Choroid plexus epithelial cell (primary cell): ENCODE measurements around the gene RENBP.

Source experiments
- DNase-seq: peaks from one replicate; pipeline ENCODE4 v3.0.0-alpha.2; 2010; ENCODE audit warnings: low read depth
- H3K4me3 ChIP-seq: 2 replicates; pipeline ENCODE4 v1.5.1; 2011; ENCODE audit warnings: low read depth, mild to moderate bottlenecking, control low read depth, low read length, moderate library complexity
- CTCF ChIP-seq: conservative IDR thresholded peaks from 2 replicates; pipeline ENCODE4 v1.5.1; 2011; ENCODE audit warnings: low read depth, mild to moderate bottlenecking, control low read depth, inconsistent platforms, low read length, moderate library complexity

RENBP gene

DNA sequence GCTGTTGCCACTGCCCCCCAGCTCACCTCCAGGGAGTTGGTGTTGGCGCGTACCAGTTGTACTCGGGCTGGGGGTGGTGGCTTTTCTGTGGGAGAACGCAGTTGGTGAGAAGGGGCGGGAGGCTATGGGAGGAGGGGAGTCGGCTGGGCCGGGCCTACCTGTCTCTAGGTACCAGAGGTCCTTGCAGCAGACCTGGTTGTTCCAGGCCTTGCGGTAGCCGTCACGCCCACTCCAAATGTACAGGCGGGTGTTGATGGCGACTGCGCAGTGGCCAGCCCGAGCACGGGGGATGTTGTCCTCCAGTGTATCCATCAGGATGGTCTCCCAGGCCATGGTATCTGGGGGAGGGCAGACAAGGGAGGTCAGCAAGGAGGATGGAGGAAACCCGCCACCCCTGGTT lies 15.6 kb upstream of the RENBP start:
- TF ChIP-seq CTCF: no peak
- H3K4me3 ChIP-seq: no peak overlapping the region
- DNase-seq: no peak

- no peak for TF ChIP-seq CTCF
- no peak overlapping the region for H3K4me3 ChIP-seq
- no peak for DNase-seq
Measured at GRCh38 chrX:153959649-153960048, 15.2 kb upstream of the RENBP start.

- DNase-seq: no peak
- TF ChIP-seq CTCF: no peak
- H3K4me3 ChIP-seq: no peak overlapping the region
Measured at GRCh38 chrX:153958605-153959004, 14.2 kb upstream of the RENBP start.

GRCh38 chrX:153957224-153957623 lies 12.8 kb upstream of the RENBP start:
- TF ChIP-seq CTCF: no peak
- DNase-seq: no peak
- no peak overlapping the region for H3K4me3 ChIP-seq

GRCh38 chrX:153956044-153956907 lies 11.8 kb upstream of the RENBP start:
- no peak for TF ChIP-seq CTCF
- H3K4me3 ChIP-seq: no peak overlapping the region
- no peak for DNase-seq

DNA sequence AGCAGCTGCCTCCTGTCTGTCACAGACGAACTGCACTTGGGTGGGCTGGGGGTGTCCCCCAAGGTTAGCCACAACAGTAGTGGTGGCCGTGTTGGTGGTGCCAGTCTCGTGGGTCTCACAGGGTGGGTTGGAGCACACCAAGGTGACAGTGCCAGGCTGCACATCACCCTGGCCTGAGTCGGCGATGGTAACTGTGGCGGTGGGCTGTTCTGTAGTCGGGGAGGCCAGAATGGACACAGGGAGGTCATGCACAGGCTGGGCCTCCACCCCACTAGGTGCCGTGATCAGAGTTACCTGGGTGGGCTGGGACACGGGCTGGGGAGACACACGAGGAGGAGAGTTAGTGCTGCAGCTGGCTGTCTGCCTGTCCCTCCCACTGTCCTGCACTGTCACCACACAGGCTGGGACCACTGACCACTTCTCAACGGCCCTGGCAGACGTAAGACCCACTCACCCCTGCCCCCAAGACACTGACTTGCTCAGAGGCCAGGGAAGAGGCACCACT lies 10.8 kb upstream of the RENBP start:
- no peak overlapping the region for H3K4me3 ChIP-seq
- no peak for DNase-seq
- TF ChIP-seq CTCF: no peak
